22Rv1 (cell line): ENCODE results near the gene FADS2.
"Not testable (repeated sequence)": the region's sequence is repeated elsewhere in the genome, so short reads cannot be mapped to it uniquely, and the experiment has no call there.

Experiments used
- H3K27ac ChIP-seq: fragments of 450-650 bp; 2 replicates; pipeline ENCODE4 v1.5.1; 2017
- CTCF ChIP-seq: fragments of 450-650 bp; IDR thresholded peaks from 2 replicates; pipeline ENCODE4 v1.5.1; 2017; ENCODE audit warnings: mild to moderate bottlenecking
- ZFX ChIP-seq: fragments of 450-650 bp; IDR thresholded peaks from 2 replicates; pipeline ENCODE4 v1.6.1; 2017; ENCODE audit warnings: antibody characterized with exemption, borderline replicate concordance

FADS2 gene

GRCh38 chr11:61880454-61880853 is 52.4 kb downstream of the FADS2 start:
- H3K27ac ChIP-seq, result no peak overlapping the region

GRCh38 chr11:61881397-61881796 is 53.3 kb downstream of the FADS2 start:
- TF ChIP-seq CTCF (no peak), ZFX (no peak)
- H3K27ac ChIP-seq, result no peak overlapping the region

More at GRCh38 chr11:61880454-61880853, 52.4 kb downstream of the FADS2 start:
- TF ChIP-seq ZFX, result no peak
- no peak for TF ChIP-seq CTCF

DNA sequence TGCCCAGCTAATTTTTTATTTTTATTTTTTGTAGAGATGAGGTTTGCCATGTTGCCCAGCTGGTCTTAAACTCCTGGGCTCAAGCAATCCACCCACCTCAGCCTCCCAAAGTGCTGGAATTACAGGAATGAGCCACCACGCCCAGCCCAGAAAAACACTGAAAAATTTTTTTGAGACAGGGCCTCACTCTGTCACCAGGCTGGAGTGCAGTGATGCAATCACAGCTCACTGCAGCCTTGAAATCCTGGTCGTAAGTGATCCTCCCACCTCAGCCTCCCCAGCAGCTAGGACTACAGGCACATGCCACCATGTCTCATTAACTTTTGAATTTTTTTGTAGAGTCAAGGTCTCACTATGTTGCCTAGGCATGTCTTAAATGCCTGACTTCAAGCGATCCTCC is 54.2 kb downstream of the FADS2 start:
- not testable (repeated sequence) for H3K27ac ChIP-seq

GRCh38 chr11:61882879-61883278 is 54.8 kb downstream of the FADS2 start:
- TF ChIP-seq CTCF, result no peak
- TF ChIP-seq ZFX, result no peak
- no peak overlapping the region for H3K27ac ChIP-seq

- no peak overlapping the region for H3K27ac ChIP-seq
- TF ChIP-seq ZFX, result no peak
- no peak for TF ChIP-seq CTCF
These were observed 55.2 kb downstream of the FADS2 start for GRCh38 chr11:61883327-61883726.

- TF ChIP-seq CTCF (no peak), ZFX (no peak)
- no peak overlapping the region for H3K27ac ChIP-seq
These were observed 55.8 kb downstream of the FADS2 start for GRCh38 chr11:61883947-61884346.

DNA sequence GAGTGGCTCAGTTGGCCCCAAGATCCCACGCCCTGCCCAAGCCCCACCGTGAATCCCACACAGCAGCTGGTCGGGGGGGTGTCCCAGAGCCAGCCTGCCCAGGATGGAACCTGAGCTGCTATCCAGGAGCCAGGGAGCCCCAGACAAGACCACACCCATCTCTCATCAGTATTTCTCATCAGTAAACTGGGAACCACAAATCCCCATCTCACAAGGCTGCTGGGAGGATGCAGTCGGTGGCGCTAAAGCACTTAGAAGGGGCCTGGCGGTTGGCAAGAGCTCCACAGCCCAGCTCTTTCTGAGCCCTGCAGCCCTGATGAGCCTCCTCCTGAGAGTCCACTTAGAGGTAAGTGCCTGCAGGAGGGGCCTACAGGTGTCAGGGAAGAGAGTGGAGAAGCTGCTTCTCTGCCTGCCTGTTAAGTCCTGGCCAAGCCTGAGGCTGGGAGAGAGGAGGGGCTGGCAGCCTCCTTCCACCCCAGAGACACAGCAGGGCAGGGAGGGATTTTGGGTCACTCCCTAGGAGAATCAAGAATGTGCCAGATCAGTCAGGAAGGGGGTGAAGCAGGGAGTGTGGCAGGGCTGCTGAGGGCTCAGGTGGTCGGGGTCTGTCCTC is 57.2 kb downstream of the FADS2 start:
- TF ChIP-seq ZFX (no peak), CTCF (no peak)
- no peak overlapping the region for H3K27ac ChIP-seq

- no peak overlapping the region for H3K27ac ChIP-seq
- TF ChIP-seq ZFX (no peak), CTCF (no peak)
These were observed 57.9 kb downstream of the FADS2 start for GRCh38 chr11:61885784-61886580.
